ENCODE measurements around the gene FADS1.

Gene FADS1

DNA sequence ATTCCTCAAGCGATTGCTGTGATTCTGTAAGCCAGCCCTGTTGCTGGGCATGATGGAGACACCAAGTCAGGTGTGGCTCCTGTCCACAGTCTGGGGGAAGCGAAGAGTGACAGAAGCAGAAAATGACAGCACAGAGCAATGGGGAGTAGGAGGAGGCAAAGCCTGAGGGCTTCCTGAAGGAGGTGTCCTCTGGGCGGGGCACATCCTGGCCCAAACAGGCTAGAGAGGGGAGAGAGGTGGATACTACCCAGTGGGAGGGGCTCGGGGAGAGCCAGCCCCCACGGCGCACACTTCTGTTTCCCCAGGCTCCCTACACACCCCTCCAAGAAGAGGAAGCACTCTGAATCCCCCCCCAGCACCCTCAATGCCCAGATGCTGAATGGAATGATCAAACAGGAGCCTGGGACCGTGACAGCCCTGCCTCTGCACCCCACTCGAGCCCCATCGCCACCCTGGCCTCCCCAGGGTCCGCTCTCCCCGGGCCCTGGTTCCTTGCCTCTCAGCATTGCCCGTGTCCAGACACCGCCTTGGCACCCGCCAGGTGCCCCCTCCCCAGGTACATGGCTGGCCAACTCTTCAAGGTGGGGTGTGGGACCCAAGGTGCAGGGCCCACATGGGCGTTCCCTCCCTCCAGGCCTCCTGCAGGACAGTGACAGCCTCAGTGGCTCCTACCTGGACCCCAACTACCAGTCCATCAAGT lies 45.5 kb downstream of the FADS1 start:
- H4K20me1 ChIP-seq = 0 out of 22 replicates have a peak, but pooled peaks cover 0 to 1% (median 0%) of the 10 kb centered on the region in 11 experiments
- peak overlapping the region in 5 of 11 experiments; percentile 48 to 89 (median 84); a peak in 10 of 22 replicates for H3K4me2 ChIP-seq
- H3K27ac ChIP-seq = peak overlapping the region in 3 of 11 experiments; percentile 11 to 62 (median 61); a peak in 3 of 22 replicates
- H3K4me3 ChIP-seq = no peak overlapping the region
- H3K27me3 ChIP-seq = no peaks in the 10 kb centered on the region
- H3K9ac ChIP-seq = peak overlapping the region in 2 of 11 experiments; percentile 9 to 20; a peak in 2 of 22 replicates
- TF ChIP-seq Cebpa-rat (IDR thresholded peaks at IDR 0.05) = no peak
- no peaks in the 10 kb centered on the region for H3K9me3 ChIP-seq (replicated peaks in 1 of 11)
- peaks cover 22 to 55% (median 36%) of the 10 kb centered on the region in 10 experiments for H3K4me1 ChIP-seq
- H3K36me3 ChIP-seq = no peaks in the 10 kb centered on the region

- Histone ChIP-seq H3K27me3 (no peaks in the 10 kb centered on the region), H3K27ac (no peak overlapping the region), H3K9ac (no peak overlapping the region), H3K4me1 (peaks cover 20 to 51% (median 31%) of the 10 kb centered on the region in 10 experiments), H3K9me3 (replicated peaks in 1 of 11) (no peaks in the 10 kb centered on the region), H3K4me2 (no peak overlapping the region), H3K4me3 (no peak overlapping the region), H3K36me3 (no peaks in the 10 kb centered on the region), H4K20me1 (no peaks in the 10 kb centered on the region)
- no peak for TF ChIP-seq Cebpa-rat (IDR thresholded peaks at IDR 0.05)
Measured at GRCh38 chr11:61769946-61770683, 46.7 kb downstream of the FADS1 start.

DNA sequence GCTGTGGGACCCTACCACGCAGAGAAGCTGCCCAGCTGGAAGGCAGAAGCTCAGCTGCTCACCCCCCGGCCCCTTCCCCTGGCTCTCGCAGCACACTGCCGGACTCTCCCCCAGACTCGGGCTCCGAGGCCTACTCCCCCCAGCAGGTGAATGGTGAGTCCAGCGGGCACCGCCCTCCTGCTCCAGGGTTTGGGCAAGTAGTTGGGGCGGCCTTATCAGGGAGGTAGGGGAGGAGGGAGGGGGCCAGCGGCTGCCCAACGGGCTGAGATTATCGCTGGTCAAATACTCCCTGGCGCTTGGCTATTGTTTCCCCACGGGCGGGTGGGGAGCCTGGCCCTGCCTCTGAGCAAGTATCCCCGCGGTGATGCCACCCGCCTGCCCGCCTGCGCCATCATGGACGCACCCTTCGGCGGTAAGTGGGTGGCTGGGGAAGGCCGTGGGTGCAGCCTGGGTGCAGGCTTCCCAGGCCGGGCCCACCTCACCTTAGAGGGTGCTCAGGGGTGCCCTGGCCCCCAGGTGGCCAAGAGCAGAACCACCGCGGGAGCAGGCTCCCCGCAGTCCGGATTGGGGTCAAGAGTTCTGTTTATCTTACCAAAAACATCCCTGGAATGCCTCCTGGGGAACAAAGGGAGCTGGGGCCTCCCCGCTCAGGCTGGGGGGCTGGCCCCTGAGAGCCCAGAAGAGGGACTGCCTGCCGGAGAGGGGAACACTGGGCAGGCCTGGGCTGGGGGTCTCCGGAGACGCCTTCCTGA lies 47.5 kb downstream of the FADS1 start:
- Histone ChIP-seq H3K4me2 (peak overlapping the region in 9 of 11 experiments; percentile 18 to 73 (median 58); a peak in 15 of 22 replicates), H3K27ac (peak overlapping the region in 2 of 11 experiments; percentile 8 to 28; a peak in 1 of 22 replicates), H4K20me1 (no peaks in the 10 kb centered on the region), H3K4me1 (peaks cover 20 to 51% (median 30%) of the 10 kb centered on the region in 10 experiments), H3K9me3 (replicated peaks in 1 of 11) (no peaks in the 10 kb centered on the region), H3K4me3 (no peak overlapping the region), H3K9ac (peak overlapping the region in 5 of 11 experiments; percentile 2 to 38 (median 27); a peak in 4 of 22 replicates), H3K36me3 (no peaks in the 10 kb centered on the region), H3K27me3 (no peaks in the 10 kb centered on the region)
- no peak for TF ChIP-seq Cebpa-rat (IDR thresholded peaks at IDR 0.05)

DNA sequence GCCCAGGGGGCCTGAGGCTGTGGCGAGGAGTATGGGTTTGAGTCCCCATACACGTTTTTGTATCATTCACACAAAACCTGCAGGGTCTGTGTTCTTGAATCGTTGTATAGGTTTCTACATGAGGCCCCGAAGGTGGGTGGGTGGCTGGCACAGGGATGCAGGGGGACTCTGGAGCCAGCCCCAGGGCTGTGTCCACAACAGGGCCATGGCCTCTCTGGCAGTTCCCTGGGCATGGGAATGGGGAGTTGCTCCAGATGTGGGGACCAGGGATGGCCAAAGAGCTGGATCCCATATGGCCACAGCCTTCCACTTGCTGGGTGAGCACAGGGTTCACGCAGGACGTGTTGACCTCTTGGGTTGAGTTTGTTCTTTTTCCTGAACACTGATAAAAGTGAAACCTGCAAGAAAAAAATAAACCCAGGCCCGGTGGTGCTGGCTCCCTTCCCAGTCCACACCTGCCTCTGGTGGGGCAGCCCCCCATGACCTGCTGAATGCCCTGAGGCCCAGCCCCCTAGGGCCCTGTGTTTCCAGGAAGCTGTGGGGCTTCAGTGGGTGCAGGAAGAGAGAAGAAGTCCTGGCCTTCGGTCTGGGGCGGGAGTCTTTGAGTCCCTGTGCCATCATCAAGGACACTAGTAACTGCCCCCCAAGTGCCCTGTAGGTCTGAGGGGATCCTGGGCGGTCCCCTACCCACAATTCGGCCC lies 48.3 kb downstream of the FADS1 start:
- no peaks in the 10 kb centered on the region for H3K36me3 ChIP-seq
- no peak for TF ChIP-seq Cebpa-rat (IDR thresholded peaks at IDR 0.05)
- no peaks in the 10 kb centered on the region for H4K20me1 ChIP-seq
- H3K27ac ChIP-seq = peak overlapping the region in 2 of 11 experiments; percentile 8 to 28; a peak in 2 of 22 replicates
- peak overlapping the region in 9 of 11 experiments; percentile 18 to 73 (median 58); a peak in 15 of 22 replicates for H3K4me2 ChIP-seq
- H3K27me3 ChIP-seq = no peaks in the 10 kb centered on the region
- H3K9me3 ChIP-seq (replicated peaks in 1 of 11) = no peaks in the 10 kb centered on the region
- H3K9ac ChIP-seq = peak overlapping the region in 5 of 11 experiments; percentile 2 to 38 (median 27); a peak in 4 of 22 replicates
- peaks cover 20 to 50% (median 28%) of the 10 kb centered on the region in 10 experiments for H3K4me1 ChIP-seq
- H3K4me3 ChIP-seq = no peak overlapping the region

DNA sequence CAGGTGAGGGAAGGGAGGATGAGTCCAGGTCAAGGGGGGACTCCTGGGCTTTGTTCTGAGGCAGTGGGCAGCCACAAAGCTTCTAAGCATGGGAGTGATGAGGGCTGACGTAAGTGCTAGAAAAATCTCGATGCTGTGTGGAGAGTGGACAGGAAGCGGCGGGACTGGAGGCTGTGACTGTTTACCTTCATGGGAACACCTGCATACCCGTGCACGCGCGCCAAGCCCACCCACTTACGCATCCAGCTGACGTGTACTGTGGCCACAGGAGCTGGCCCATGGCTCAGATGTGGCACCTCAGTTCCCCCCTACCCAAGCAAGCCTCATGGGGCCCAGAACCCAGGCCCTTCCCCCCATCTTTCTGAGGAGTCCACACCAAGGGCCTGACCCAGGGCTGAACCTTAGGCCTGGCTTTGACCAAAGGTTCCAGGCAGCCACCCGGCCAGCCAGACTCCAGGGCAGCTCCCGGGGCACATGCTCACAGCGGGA lies 50.4 kb downstream of the FADS1 start:
- H3K4me1 ChIP-seq = peaks cover 9 to 29% (median 19%) of the 10 kb centered on the region in 10 experiments

DNA sequence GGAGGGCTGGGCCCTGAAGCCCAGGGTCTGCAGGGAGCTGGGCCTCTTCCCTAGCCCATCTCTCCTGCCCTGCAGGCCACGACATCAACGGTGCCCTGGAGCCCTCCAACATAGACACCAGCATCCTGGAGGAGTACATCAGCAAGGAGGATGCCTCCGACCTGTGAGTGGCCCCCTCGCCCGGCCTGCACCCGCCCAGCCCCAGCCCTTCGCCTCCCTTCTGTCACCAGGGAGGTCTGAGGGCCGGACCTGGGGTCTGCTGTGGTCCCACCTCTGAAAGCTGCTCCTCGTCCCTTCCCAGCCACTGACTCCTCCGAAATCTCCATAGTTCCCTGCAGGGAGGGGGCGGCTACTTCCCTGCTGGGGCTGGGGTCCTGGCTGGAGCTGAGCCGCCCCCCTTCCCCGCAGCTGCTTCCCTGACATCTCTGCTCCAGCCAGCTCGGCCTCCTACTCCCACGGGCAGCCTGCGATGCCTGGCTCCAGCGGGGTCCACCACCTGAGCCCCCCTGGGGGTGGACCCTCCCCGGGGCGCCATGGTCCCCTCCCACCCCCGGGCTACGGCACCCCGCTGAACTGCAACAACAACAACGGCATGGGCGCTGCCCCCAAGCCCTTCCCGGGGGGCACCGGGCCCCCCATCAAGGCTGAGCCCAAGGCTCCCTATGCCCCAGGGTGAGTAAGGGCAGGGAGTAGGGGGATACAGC lies 51.1 kb downstream of the FADS1 start:
- Histone ChIP-seq H3K9ac (no peak overlapping the region), H3K4me2 (no peak overlapping the region), H4K20me1 (no peaks in the 10 kb centered on the region), H3K27ac (no peak overlapping the region), H3K9me3 (replicated peaks in 1 of 11) (no peaks in the 10 kb centered on the region), H3K27me3 (no peaks in the 10 kb centered on the region), H3K36me3 (no peaks in the 10 kb centered on the region), H3K4me3 (no peak overlapping the region), H3K4me1 (peaks cover 5 to 22% (median 14%) of the 10 kb centered on the region in 10 experiments; a peak in 19 of 20 replicates)
- TF ChIP-seq Cebpa-rat (IDR thresholded peaks at IDR 0.05) = no peak

More for the DNA sequence above, 50.4 kb downstream of the FADS1 start:
- no peaks in the 10 kb centered on the region for H4K20me1 ChIP-seq
- H3K9me3 ChIP-seq (replicated peaks in 1 of 11) = no peaks in the 10 kb centered on the region
- H3K4me3 ChIP-seq = no peak overlapping the region
- peak overlapping the region in 2 of 11 experiments; percentile 6 to 33; a peak in 2 of 22 replicates for H3K4me2 ChIP-seq
- no peaks in the 10 kb centered on the region for H3K36me3 ChIP-seq
- H3K27me3 ChIP-seq = no peaks in the 10 kb centered on the region
- no peak overlapping the region for H3K27ac ChIP-seq
- no peak overlapping the region for H3K9ac ChIP-seq
- no peak for TF ChIP-seq Cebpa-rat (IDR thresholded peaks at IDR 0.05)

- H3K27me3 ChIP-seq = no peaks in the 10 kb centered on the region
- H3K4me3 ChIP-seq = no peak overlapping the region
- no peak for TF ChIP-seq Cebpa-rat (IDR thresholded peaks at IDR 0.05)
- H3K4me1 ChIP-seq = peaks cover 5 to 21% (median 14%) of the 10 kb centered on the region in 10 experiments; a peak in 18 of 20 replicates
- H3K36me3 ChIP-seq = no peaks in the 10 kb centered on the region
- H3K9ac ChIP-seq = no peak overlapping the region
- no peaks in the 10 kb centered on the region for H4K20me1 ChIP-seq
- no peak overlapping the region for H3K27ac ChIP-seq
- no peak overlapping the region for H3K4me2 ChIP-seq
- no peaks in the 10 kb centered on the region for H3K9me3 ChIP-seq (replicated peaks in 1 of 11)
Measured at GRCh38 chr11:61764606-61765260, 52.1 kb downstream of the FADS1 start.

All from BLaER1 treated with 17β-estradiol and CSF1 and Interleukin-3, amounts not matched to agents 10 nM and 100 nM (cell line).